HCT116 (cell line): ENCODE measurements around the gene PCDHGC5. TPM values are rescaled to one million over a fixed set of nuclear protein-coding genes. Genes with fewer than 3 reads are reported as not detected.

Experiments used
- ATAC-seq: fragments of 200-7000 bp; cut with Tn5 transposase; 2 replicates; pipeline ENCODE4 v1.9.1; 2020; ENCODE audit warnings: mild to moderate bottlenecking, moderate library complexity
- BruUV-seq: library from RNA; stranded (reverse); fragments of 400-500 nt; replicated peaks from 2 replicates; lab custom pipeline; 2021; lab: Mats Ljungman, UMichigan
- CTCF ChIA-PET: fragments of 300-600 bp; sonication (Branson Sonifier 250); formaldehyde crosslinking; loops from one replicate; lab custom pipeline; 2021; ENCODE audit warnings: antibody characterized with exemption; lab: Charles Lee
- POLR2A ChIA-PET: fragments of 300-600, 350-600 bp; sonication (Branson Sonifier 250); formaldehyde crosslinking; loops from one replicate; lab custom pipeline; 2021; ENCODE audit warnings: antibody characterized with exemption; lab: Charles Lee
- RAD21 ChIA-PET, 2 experiments: fragments of 300-600 bp; sonication (Branson Sonifier 250); formaldehyde crosslinking; loops; one replicate each; lab custom pipeline; 2023; ENCODE audit warnings: low total read pairs in 2 of 2; ENCODE audit not compliant: uncharacterized antibody in 2 of 2, unreplicated experiment in 2 of 2, low non-redundant PET in 1 of 2; lab: Charles Lee
- DNase-seq: peaks from one replicate; pipeline ENCODE4 v3.0.0-alpha.2; 2010; ENCODE audit warnings: low read depth, low spot score
- H2AFZ ChIP-seq: fragments of 200-600 bp; shearing (Covaris generic), sonication (generic); 2 replicates; pipeline ENCODE4 v1.6.1; 2017; ENCODE audit warnings: low read depth, mixed run types, mixed read lengths, antibody characterized with exemption, low read length; ENCODE audit not compliant: poor library complexity, severe bottlenecking
- H3K27ac ChIP-seq: 2 replicates; pipeline ENCODE4 v1.5.1; 2012; ENCODE audit warnings: low read depth, low read length
- H3K27me3 ChIP-seq: fragments of 200-600 bp; sonication (generic); 2 replicates; pipeline ENCODE4 v1.6.1; 2016; ENCODE audit warnings: mixed run types, low read length, mixed read lengths; ENCODE audit not compliant: insufficient read depth
- H3K36me3 ChIP-seq, 2 experiments: fragments of 200-500 bp in 1 of 2; fragments of 200-600 bp in 1 of 2; sonication (Bioruptor generic) in 1 of 2; sonication (generic) in 1 of 2; 2 replicates each; pipeline versions ENCODE4 v1.5.1 to v1.6.1; 2014 to 2016; ENCODE audit warnings: low read length in 2 of 2, inconsistent platforms in 1 of 2, mixed read lengths in 1 of 2, mixed run types in 1 of 2; ENCODE audit not compliant: insufficient read depth in 2 of 2, control insufficient read depth in 1 of 2
- H3K4me1 ChIP-seq, 2 experiments: fragments of 200-600 bp in 1 of 2; sonication (generic) in 1 of 2; 2 replicates each; pipeline versions ENCODE4 v1.5.1 to v1.6.1; 2012 to 2017; ENCODE audit warnings: low read length in 2 of 2, inconsistent platforms in 1 of 2, mild to moderate bottlenecking in 1 of 2, mixed read lengths in 1 of 2, mixed run types in 1 of 2, moderate library complexity in 1 of 2; ENCODE audit not compliant: insufficient read depth in 2 of 2, control insufficient read depth in 1 of 2
- H3K4me2 ChIP-seq: fragments of 200-600 bp; sonication (generic); 2 replicates; pipeline ENCODE4 v1.6.1; 2017; ENCODE audit warnings: mixed run types, low read length, mixed read lengths
- H3K4me3 ChIP-seq, 2 experiments: fragments of 200-600 bp in 1 of 2; sonication (generic) in 1 of 2; replicated peaks in 1 of 2; 2 replicates each; pipeline ENCODE4 v1.5.1; 2011 to 2016; ENCODE audit warnings: low read length in 2 of 2, control low read depth in 1 of 2, low read depth in 1 of 2, mild to moderate bottlenecking in 1 of 2, mixed read lengths in 1 of 2, mixed run types in 1 of 2
- H3K79me2 ChIP-seq: fragments of 200-600 bp; sonication (generic); 2 replicates; pipeline ENCODE4 v1.6.1; 2017; ENCODE audit warnings: mild to moderate bottlenecking, mixed run types, low read length, moderate library complexity, mixed read lengths; ENCODE audit not compliant: insufficient read depth
- H3K9ac ChIP-seq: fragments of 200-600 bp; sonication (generic); 2 replicates; pipeline ENCODE4 v1.6.1; 2016; ENCODE audit warnings: low read length, mixed read lengths
- H3K9me2 ChIP-seq: fragments of 200-600 bp; sonication (generic), shearing (Covaris generic); 2 replicates; pipeline ENCODE4 v1.6.1; 2017; ENCODE audit warnings: mixed run types, mild to moderate bottlenecking, moderate library complexity; ENCODE audit not compliant: insufficient read depth
- H3K9me3 ChIP-seq, 2 experiments: fragments of 200-500 bp in 1 of 2; fragments of 200-600 bp in 1 of 2; sonication (Bioruptor generic) in 1 of 2; sonication (generic) in 1 of 2; 2 replicates each; pipeline ENCODE4 v1.6.1; 2014 to 2017; ENCODE audit warnings: low read length in 2 of 2, mixed read lengths in 2 of 2, inconsistent platforms in 1 of 2, low read depth in 1 of 2, mild to moderate bottlenecking in 1 of 2, mixed run types in 1 of 2, moderate library complexity in 1 of 2; ENCODE audit not compliant: control insufficient read depth in 1 of 2, insufficient read depth in 1 of 2
- H4K20me1 ChIP-seq: fragments of 200-600 bp; sonication (generic), shearing (Covaris generic); 2 replicates; pipeline ENCODE4 v1.6.1; 2017; ENCODE audit warnings: mixed run types, mild to moderate bottlenecking, moderate library complexity; ENCODE audit not compliant: insufficient read depth
- ATF3 ChIP-seq: IDR thresholded peaks from 2 replicates; pipeline ENCODE4 v1.6.1; 2012
- CBX3 ChIP-seq: IDR thresholded peaks from 2 replicates; pipeline ENCODE4 v1.6.1; 2012; ENCODE audit warnings: low read depth
- CEBPB ChIP-seq: IDR thresholded peaks from 2 replicates; pipeline ENCODE4 v1.6.1; 2012; ENCODE audit warnings: low read depth
- FOSL1 ChIP-seq: IDR thresholded peaks from 2 replicates; pipeline ENCODE4 v1.6.1; 2012; ENCODE audit warnings: low read depth
- RAD21 ChIP-seq: IDR thresholded peaks from 2 replicates; pipeline ENCODE4 v1.6.1; 2012; ENCODE audit warnings: low read depth, mild to moderate bottlenecking
- SIN3A ChIP-seq: IDR thresholded peaks from 2 replicates; pipeline ENCODE4 v1.6.1; 2012; ENCODE audit warnings: low read depth
- ZFX ChIP-seq: fragments of 450-650 bp; IDR thresholded peaks from 2 replicates; pipeline ENCODE4 v1.6.1; 2017
- intact Hi-C: fragments of 100-400 bp; cut with micrococcal nuclease; formaldehyde crosslinking; loops from 2 replicates; pipeline ENCODE4 v1.10.0; 2022
- total RNA-seq: library from RNA; stranded (reverse); gene quantifications from one replicate; pipeline ENCODE4 v1.2.1, GENCODE V29; 2021; ENCODE audit not compliant: unreplicated experiment
- TF ChIP-seq, protein P1 (sequence below): IDR thresholded peaks from 2 replicates; pipeline ENCODE4 v1.6.1; 2011; ENCODE audit warnings: mild to moderate bottlenecking, low read length, moderate library complexity; ENCODE audit not compliant: insufficient replicate concordance; ENCODE audit errors: extremely low read depth
- TF ChIP-seq, protein P2 (sequence below): IDR thresholded peaks from 2 replicates; pipeline ENCODE4 v1.6.1; 2012; ENCODE audit warnings: low read depth

Gene PCDHGC5
- total RNA-seq, 1 experiment from 2014 or later: not detected

DNA sequence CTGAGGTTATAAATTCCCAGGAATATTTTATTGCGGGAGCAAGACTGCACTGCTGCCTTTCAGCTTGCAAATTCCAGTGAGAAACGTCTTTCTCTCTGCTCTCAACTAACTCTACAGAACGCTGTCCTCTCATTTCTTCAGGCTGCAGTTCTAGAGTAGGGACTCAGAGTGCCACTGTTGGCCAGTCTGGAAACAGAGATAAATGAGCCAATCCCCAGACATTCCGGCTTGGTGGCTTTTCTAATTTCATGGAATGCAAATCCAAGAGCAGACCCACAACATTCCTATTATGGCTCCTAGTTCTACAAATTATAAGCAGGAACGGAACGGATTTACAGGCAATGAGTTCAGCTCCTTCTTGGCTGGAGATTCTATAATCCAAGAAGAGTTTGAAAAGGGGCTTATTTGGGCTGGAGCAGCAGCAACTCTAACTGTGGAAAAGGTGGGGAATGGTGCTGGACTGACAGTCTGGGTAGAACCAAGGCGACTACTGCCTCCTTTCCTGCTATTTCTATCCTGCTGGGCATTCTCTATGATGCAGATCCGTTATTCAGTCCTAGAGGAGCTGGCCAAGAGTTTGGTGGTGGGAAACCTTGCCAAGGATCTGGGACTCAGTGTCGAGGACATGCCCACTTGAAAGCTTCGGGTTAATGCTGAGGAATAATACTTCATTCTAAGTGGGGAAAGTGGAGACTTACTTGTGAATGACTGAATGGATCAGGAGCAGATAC is 49.3 kb upstream of the PCDHGC5 start:
- Histone ChIP-seq H3K9ac (no peak overlapping the region), H3K9me3 (no peaks in the 10 kb centered on the region), H3K79me2 (no peaks in the 10 kb centered on the region), H3K4me1 (no peaks in the 10 kb centered on the region), H3K27ac (no peak overlapping the region), H3K27me3 (no peaks in the 10 kb centered on the region), H3K36me3 (no peaks in the 10 kb centered on the region), H3K9me2 (no peaks in the 10 kb centered on the region), H4K20me1 (no peaks in the 10 kb centered on the region), H2AFZ (no peak overlapping the region), H3K4me3 (no peak overlapping the region), H3K4me2 (no peak overlapping the region)
- no peak for DNase-seq
- intact Hi-C loops: no loop called here
- TF ChIP-seq SIN3A (no peak), ATF3 (no peak), RAD21 (no peak), FOSL1 (no peak), ZFX (no peak), CBX3 (no peak), CEBPB (no peak)
- TF ChIP-seq, protein P1, sequence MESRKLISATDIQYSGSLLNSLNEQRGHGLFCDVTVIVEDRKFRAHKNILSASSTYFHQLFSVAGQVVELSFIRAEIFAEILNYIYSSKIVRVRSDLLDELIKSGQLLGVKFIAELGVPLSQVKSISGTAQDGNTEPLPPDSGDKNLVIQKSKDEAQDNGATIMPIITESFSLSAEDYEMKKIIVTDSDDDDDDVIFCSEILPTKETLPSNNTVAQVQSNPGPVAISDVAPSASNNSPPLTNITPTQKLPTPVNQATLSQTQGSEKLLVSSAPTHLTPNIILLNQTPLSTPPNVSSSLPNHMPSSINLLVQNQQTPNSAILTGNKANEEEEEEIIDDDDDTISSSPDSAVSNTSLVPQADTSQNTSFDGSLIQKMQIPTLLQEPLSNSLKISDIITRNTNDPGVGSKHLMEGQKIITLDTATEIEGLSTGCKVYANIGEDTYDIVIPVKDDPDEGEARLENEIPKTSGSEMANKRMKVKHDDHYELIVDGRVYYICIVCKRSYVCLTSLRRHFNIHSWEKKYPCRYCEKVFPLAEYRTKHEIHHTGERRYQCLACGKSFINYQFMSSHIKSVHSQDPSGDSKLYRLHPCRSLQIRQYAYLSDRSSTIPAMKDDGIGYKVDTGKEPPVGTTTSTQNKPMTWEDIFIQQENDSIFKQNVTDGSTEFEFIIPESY: no peak
- TF ChIP-seq, protein P2, sequence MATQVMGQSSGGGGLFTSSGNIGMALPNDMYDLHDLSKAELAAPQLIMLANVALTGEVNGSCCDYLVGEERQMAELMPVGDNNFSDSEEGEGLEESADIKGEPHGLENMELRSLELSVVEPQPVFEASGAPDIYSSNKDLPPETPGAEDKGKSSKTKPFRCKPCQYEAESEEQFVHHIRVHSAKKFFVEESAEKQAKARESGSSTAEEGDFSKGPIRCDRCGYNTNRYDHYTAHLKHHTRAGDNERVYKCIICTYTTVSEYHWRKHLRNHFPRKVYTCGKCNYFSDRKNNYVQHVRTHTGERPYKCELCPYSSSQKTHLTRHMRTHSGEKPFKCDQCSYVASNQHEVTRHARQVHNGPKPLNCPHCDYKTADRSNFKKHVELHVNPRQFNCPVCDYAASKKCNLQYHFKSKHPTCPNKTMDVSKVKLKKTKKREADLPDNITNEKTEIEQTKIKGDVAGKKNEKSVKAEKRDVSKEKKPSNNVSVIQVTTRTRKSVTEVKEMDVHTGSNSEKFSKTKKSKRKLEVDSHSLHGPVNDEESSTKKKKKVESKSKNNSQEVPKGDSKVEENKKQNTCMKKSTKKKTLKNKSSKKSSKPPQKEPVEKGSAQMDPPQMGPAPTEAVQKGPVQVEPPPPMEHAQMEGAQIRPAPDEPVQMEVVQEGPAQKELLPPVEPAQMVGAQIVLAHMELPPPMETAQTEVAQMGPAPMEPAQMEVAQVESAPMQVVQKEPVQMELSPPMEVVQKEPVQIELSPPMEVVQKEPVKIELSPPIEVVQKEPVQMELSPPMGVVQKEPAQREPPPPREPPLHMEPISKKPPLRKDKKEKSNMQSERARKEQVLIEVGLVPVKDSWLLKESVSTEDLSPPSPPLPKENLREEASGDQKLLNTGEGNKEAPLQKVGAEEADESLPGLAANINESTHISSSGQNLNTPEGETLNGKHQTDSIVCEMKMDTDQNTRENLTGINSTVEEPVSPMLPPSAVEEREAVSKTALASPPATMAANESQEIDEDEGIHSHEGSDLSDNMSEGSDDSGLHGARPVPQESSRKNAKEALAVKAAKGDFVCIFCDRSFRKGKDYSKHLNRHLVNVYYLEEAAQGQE: no peak
- ChIA-PET CTCF (interaction anchor here (1.2 kb wide), 1 partner anchor 9 kb away, joined by 3 read pairs; the partner anchor contains the start of gene PCDHGA12), POLR2A (no interaction called here), RAD21 (no interaction called here)
- BruUV-seq: no TSS peak
- no peak for ATAC-seq
